Ishikawa (cell line): ENCODE data around the gene BARHL1.

Experiments
- CEBPB ChIP-seq: IDR thresholded peaks from 2 replicates; pipeline ENCODE4 v1.6.1; 2012
- EGR1 ChIP-seq: IDR thresholded peaks from 2 replicates; pipeline ENCODE4 v1.6.1; 2012
- EP300 ChIP-seq: IDR thresholded peaks from 2 replicates; pipeline ENCODE4 v1.6.1; 2012; ENCODE audit warnings: borderline replicate concordance
- NFIC ChIP-seq: IDR thresholded peaks from 2 replicates; pipeline ENCODE4 v1.6.1; 2012
- RAD21 ChIP-seq: IDR thresholded peaks from 2 replicates; pipeline ENCODE4 v1.6.1; 2012; ENCODE audit warnings: low read depth
- TAF1 ChIP-seq: IDR thresholded peaks from 2 replicates; pipeline ENCODE4 v1.6.1; 2012; ENCODE audit warnings: low read depth, mild to moderate bottlenecking
- YY1 ChIP-seq: IDR thresholded peaks from 2 replicates; pipeline ENCODE4 v1.6.1; 2012; ENCODE audit warnings: low read depth
- ZBTB7A ChIP-seq: IDR thresholded peaks from 2 replicates; pipeline ENCODE4 v1.6.1; 2012; ENCODE audit warnings: low read depth
- TF ChIP-seq, protein P1 (sequence below): IDR thresholded peaks from 2 replicates; pipeline ENCODE4 v1.6.1; 2012; ENCODE audit warnings: low read depth, mild to moderate bottlenecking

DNA sequence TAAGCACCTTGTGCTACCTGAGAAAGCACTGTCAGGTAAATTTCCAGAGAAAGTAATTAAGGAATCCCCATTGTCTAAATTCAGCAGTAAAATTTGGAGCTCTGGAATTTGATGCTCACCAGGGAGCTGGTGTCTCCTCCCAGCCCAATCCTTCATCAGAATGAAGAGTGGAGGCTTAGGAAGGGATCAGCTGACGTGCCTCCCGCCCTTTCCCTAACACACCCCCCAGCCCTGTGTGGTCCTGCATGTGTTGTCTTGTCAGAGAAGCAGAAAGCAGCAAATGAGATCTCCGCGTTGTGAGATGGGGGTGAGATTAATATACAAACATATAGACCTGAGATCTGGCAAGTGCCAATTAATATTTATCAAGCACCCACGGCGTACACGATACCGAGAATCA is 26.9 kb upstream of the BARHL1 start:
- TF ChIP-seq, protein P1, sequence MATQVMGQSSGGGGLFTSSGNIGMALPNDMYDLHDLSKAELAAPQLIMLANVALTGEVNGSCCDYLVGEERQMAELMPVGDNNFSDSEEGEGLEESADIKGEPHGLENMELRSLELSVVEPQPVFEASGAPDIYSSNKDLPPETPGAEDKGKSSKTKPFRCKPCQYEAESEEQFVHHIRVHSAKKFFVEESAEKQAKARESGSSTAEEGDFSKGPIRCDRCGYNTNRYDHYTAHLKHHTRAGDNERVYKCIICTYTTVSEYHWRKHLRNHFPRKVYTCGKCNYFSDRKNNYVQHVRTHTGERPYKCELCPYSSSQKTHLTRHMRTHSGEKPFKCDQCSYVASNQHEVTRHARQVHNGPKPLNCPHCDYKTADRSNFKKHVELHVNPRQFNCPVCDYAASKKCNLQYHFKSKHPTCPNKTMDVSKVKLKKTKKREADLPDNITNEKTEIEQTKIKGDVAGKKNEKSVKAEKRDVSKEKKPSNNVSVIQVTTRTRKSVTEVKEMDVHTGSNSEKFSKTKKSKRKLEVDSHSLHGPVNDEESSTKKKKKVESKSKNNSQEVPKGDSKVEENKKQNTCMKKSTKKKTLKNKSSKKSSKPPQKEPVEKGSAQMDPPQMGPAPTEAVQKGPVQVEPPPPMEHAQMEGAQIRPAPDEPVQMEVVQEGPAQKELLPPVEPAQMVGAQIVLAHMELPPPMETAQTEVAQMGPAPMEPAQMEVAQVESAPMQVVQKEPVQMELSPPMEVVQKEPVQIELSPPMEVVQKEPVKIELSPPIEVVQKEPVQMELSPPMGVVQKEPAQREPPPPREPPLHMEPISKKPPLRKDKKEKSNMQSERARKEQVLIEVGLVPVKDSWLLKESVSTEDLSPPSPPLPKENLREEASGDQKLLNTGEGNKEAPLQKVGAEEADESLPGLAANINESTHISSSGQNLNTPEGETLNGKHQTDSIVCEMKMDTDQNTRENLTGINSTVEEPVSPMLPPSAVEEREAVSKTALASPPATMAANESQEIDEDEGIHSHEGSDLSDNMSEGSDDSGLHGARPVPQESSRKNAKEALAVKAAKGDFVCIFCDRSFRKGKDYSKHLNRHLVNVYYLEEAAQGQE = no peak
- TF ChIP-seq EP300 = no peak
- TF ChIP-seq NFIC = no peak
- TF ChIP-seq TAF1 = no peak
- TF ChIP-seq YY1 = no peak
- no peak for TF ChIP-seq ZBTB7A
- TF ChIP-seq RAD21 = no peak
- no peak for TF ChIP-seq CEBPB
- no peak for TF ChIP-seq EGR1
